Keratinocyte (primary cell): ENCODE measurements around the gene ASXL2. TPM values are rescaled to one million over a fixed set of nuclear protein-coding genes. Genes with fewer than 3 reads are reported as not detected.
"Not testable (repeated sequence)": the region's sequence is repeated elsewhere in the genome, so short reads cannot be mapped to it uniquely, and the experiment has no call there.

Experiments used
- DNase-seq: peaks from one replicate; pipeline ENCODE4 v3.0.0-alpha.2; 2011; ENCODE audit warnings: low read depth, missing footprints, low spot score
- FAIRE-seq: peaks from 2 replicates; lab custom pipeline; 2011; peaks lifted over from hg19 to GRCh38; lab: Jason Lieb, UNC
- H2AFZ ChIP-seq: 2 replicates; pipeline ENCODE4 v1.6.0; 2012; ENCODE audit warnings: low read length, control low read depth, inconsistent platforms; ENCODE audit not compliant: control insufficient read depth
- H3K27ac ChIP-seq: 2 replicates; pipeline ENCODE4 v1.5.1; 2011; ENCODE audit warnings: low read length; ENCODE audit not compliant: control insufficient read depth, insufficient read depth
- H3K27me3 ChIP-seq: 3 replicates; pipeline ENCODE4 v1.6.0; 2011; ENCODE audit warnings: low read length; ENCODE audit not compliant: control insufficient read depth, insufficient read depth; ENCODE audit errors: extremely low read depth
- H3K36me3 ChIP-seq, 2 experiments: 2 replicates in 1 of 2; 3 replicates in 1 of 2; pipeline ENCODE4 v1.5.1; 2011; ENCODE audit warnings: low read length in 2 of 2, mild to moderate bottlenecking in 1 of 2; ENCODE audit not compliant: control insufficient read depth in 2 of 2, insufficient read depth in 2 of 2; ENCODE audit errors: extremely low read depth in 1 of 2
- H3K4me1 ChIP-seq: 3 replicates; pipeline ENCODE4 v1.5.1; 2011; ENCODE audit warnings: low read length; ENCODE audit not compliant: control insufficient read depth, insufficient read depth; ENCODE audit errors: extremely low read depth
- H3K4me2 ChIP-seq: 3 replicates; pipeline ENCODE4 v1.6.0; 2011; ENCODE audit warnings: low read depth, low read length; ENCODE audit not compliant: control insufficient read depth, insufficient read depth; ENCODE audit errors: extremely low read depth
- H3K4me3 ChIP-seq, 3 experiments: fragments of 200-600 bp in 1 of 3; sonication (generic) in 1 of 3; 2 replicates in 2 of 3; 3 replicates in 1 of 3; pipeline ENCODE4 v1.5.1; 2011 to 2016; ENCODE audit warnings: low read length in 3 of 3, mild to moderate bottlenecking in 3 of 3, control low read depth in 2 of 3, inconsistent platforms in 1 of 3, low read depth in 1 of 3, mixed read lengths in 1 of 3, mixed run types in 1 of 3, moderate library complexity in 1 of 3; ENCODE audit not compliant: control insufficient read depth in 2 of 3, insufficient read depth in 2 of 3; ENCODE audit errors: extremely low read depth in 1 of 3
- H3K79me2 ChIP-seq: 2 replicates; pipeline ENCODE4 v1.6.0; 2012; ENCODE audit warnings: low read length; ENCODE audit not compliant: control insufficient read depth, insufficient read depth
- H3K9ac ChIP-seq: 3 replicates; pipeline ENCODE4 v1.6.0; 2011; ENCODE audit warnings: low read length; ENCODE audit not compliant: control insufficient read depth, insufficient read depth; ENCODE audit errors: extremely low read depth
- H3K9me1 ChIP-seq: 3 replicates; pipeline ENCODE4 v1.6.0; 2011; ENCODE audit warnings: low read length; ENCODE audit not compliant: control insufficient read depth, insufficient read depth; ENCODE audit errors: extremely low read depth
- H3K9me3 ChIP-seq: 2 replicates; pipeline ENCODE4 v1.5.1; 2012; ENCODE audit warnings: low read depth, low read length; ENCODE audit not compliant: control insufficient read depth
- H4K20me1 ChIP-seq: 3 replicates; pipeline ENCODE4 v1.6.0; 2011; ENCODE audit warnings: low read length; ENCODE audit not compliant: control insufficient read depth, insufficient read depth; ENCODE audit errors: extremely low read depth
- CTCF ChIP-seq, 3 experiments: IDR thresholded peaks in 1 of 3; conservative IDR thresholded peaks in 1 of 3; optimal IDR thresholded peaks in 1 of 3; 2 replicates in 2 of 3; 3 replicates in 1 of 3; pipeline versions ENCODE3 to v1.5.1; 2011; ENCODE audit warnings: low read length in 3 of 3, mild to moderate bottlenecking in 3 of 3, moderate library complexity in 2 of 3, control low read depth in 1 of 3, inconsistent platforms in 1 of 3; ENCODE audit not compliant: insufficient read depth in 2 of 3; ENCODE audit errors: extremely low read depth in 1 of 3
- EZH2 ChIP-seq: IDR thresholded peaks from one replicate; pipeline ENCODE4 v1.6.1; 2012; ENCODE audit warnings: inconsistent platforms, mild to moderate bottlenecking, low read length, moderate library complexity
- dilution Hi-C: fragments of 300-500 bp; cut with MboI; formaldehyde crosslinking; loops from one replicate; pipeline ENCODE4 v1.7.0; 2020; ENCODE audit warnings: low sequenced_read_pairs; ENCODE audit not compliant: extremely low pct_ligation_motif_present
- polyA plus RNA-seq, 5 experiments: library from polyadenylated mRNA; depleted of rRNA in 3 of 5; stranded (reverse) in 3 of 5; stranded (forward) in 1 of 5; unstranded in 1 of 5; fragments of >200 nt; gene quantifications; 1 replicate in 1 of 5; 2 replicates in 3 of 5; 3 replicates in 1 of 5; pipeline versions ENCODE4 v1.2.1 to v1.2.3, GENCODE V29; 2011 to 2012; ENCODE audit warnings: missing spikeins in 2 of 5, low read depth in 1 of 5, low replicate concordance in 1 of 5

The ASXL2 gene
- polyA plus RNA-seq, 1 donor (not counting 4 experiments of a cell fraction or from before 2014, with no cell fraction given) = 12.5 TPM

GRCh38 chr2:25920336-25920735 lies 42.0 kb upstream of the ASXL2 start:
- Histone ChIP-seq H3K36me3 (no peaks in the 10 kb centered on the region), H3K4me3 (no peak overlapping the region), H3K27me3 (no peaks in the 10 kb centered on the region), H3K4me1 (no peaks in the 10 kb centered on the region), H3K27ac (no peak overlapping the region), H3K9me3 (no peaks in the 10 kb centered on the region), H3K4me2 (no peak overlapping the region), H3K9ac (no peak overlapping the region), H4K20me1 (no peaks in the 10 kb centered on the region), H2AFZ (no peak overlapping the region), H3K79me2 (no peaks in the 10 kb centered on the region), H3K9me1 (no peaks in the 10 kb centered on the region)
- TF ChIP-seq CTCF (optimal IDR thresholded peaks at IDR 0.05 in 1 of 3, IDR thresholded peaks at IDR 0.05 in 1 of 3, conservative IDR thresholded peaks at IDR 0.05 in 1 of 3; ENCODE audit: extremely low read depth in 1 of 3, insufficient read depth in 2 of 3, low read length in 3 of 3) = no peak
- TF ChIP-seq EZH2 = no peak
- DNase-seq (no peak), FAIRE-seq (no peak)
- dilution Hi-C loops = no loop called here

- Histone ChIP-seq H3K27ac (no peak overlapping the region), H3K9me3 (no peaks in the 10 kb centered on the region), H4K20me1 (no peaks in the 10 kb centered on the region), H3K9me1 (no peaks in the 10 kb centered on the region), H2AFZ (no peak overlapping the region), H3K27me3 (no peaks in the 10 kb centered on the region), H3K79me2 (no peaks in the 10 kb centered on the region), H3K4me3 (no peak overlapping the region), H3K4me2 (no peak overlapping the region), H3K36me3 (no peaks in the 10 kb centered on the region), H3K9ac (no peak overlapping the region), H3K4me1 (no peaks in the 10 kb centered on the region)
- dilution Hi-C loops = no loop called here
- TF ChIP-seq CTCF (optimal IDR thresholded peaks at IDR 0.05 in 1 of 3, IDR thresholded peaks at IDR 0.05 in 1 of 3, conservative IDR thresholded peaks at IDR 0.05 in 1 of 3; ENCODE audit: extremely low read depth in 1 of 3, insufficient read depth in 2 of 3, low read length in 3 of 3) (no peak), EZH2 (no peak)
- FAIRE-seq (no peak), DNase-seq (no peak)
Observed at GRCh38 chr2:25917832-25918231, 39.5 kb upstream of the ASXL2 start.

- DNase-seq, H2AFZ ChIP-seq, H3K9ac ChIP-seq, H4K20me1 ChIP-seq, H3K9me3 ChIP-seq, H3K36me3 ChIP-seq, H3K27ac ChIP-seq, H3K27me3 ChIP-seq, H3K79me2 ChIP-seq, FAIRE-seq, H3K4me3 ChIP-seq, H3K4me2 ChIP-seq, H3K9me1 ChIP-seq, H3K4me1 ChIP-seq, dilution Hi-C loops: not testable (repeated sequence)
Observed at GRCh38 chr2:25917411-25917810, 39.1 kb upstream of the ASXL2 start.

GRCh38 chr2:25915944-25916772 lies 37.9 kb upstream of the ASXL2 start:
- H3K9ac ChIP-seq, H2AFZ ChIP-seq, H3K9me1 ChIP-seq, H3K4me2 ChIP-seq, H4K20me1 ChIP-seq, dilution Hi-C loops, H3K4me3 ChIP-seq, DNase-seq, H3K27me3 ChIP-seq, FAIRE-seq, H3K4me1 ChIP-seq, H3K27ac ChIP-seq, H3K79me2 ChIP-seq, H3K36me3 ChIP-seq, H3K9me3 ChIP-seq: not testable (repeated sequence)
